HG02610 (cell line): ENCODE data around the gene PICK1.
"Not testable (repeated sequence)": the region's sequence is repeated elsewhere in the genome, so short reads cannot be mapped to it uniquely, and the experiment has no call there.

ENCODE experiments used
- ATAC-seq: cut with Tn5 transposase; IDR thresholded peaks from one replicate; pipeline ENCODE4 v1.9.1; 2021; ENCODE audit warnings: mild to moderate bottlenecking, moderate library complexity; ENCODE audit not compliant: unreplicated experiment

Gene PICK1

GRCh38 chr22:38110863-38111852, 54.0 kb downstream of the PICK1 start:
- no peak for ATAC-seq

GRCh38 chr22:38111925-38112355, 54.7 kb downstream of the PICK1 start:
- no peak for ATAC-seq

DNA sequence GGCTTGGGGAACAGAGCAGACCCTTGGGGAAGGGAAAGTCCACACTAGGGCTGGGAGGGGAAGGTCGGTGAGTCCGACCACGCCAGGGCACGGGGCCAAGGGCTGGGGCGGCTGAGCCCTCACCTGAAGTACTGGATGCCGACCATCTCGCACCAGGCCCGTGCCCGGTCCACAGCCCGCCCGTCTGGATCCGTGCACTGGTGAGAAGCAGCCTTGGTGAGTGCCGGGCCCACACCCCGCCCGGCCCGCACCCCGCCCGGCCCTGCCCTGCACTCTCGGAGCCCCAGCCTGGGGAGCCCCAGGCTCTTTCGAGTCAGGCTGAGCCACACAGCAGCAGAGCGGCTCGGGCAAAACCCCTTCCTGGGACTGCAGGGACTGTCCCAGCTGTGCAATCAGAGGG, 55.2 kb downstream of the PICK1 start:
- no peak for ATAC-seq

GRCh38 chr22:38114484-38115398, 57.5 kb downstream of the PICK1 start:
- no peak for ATAC-seq

DNA sequence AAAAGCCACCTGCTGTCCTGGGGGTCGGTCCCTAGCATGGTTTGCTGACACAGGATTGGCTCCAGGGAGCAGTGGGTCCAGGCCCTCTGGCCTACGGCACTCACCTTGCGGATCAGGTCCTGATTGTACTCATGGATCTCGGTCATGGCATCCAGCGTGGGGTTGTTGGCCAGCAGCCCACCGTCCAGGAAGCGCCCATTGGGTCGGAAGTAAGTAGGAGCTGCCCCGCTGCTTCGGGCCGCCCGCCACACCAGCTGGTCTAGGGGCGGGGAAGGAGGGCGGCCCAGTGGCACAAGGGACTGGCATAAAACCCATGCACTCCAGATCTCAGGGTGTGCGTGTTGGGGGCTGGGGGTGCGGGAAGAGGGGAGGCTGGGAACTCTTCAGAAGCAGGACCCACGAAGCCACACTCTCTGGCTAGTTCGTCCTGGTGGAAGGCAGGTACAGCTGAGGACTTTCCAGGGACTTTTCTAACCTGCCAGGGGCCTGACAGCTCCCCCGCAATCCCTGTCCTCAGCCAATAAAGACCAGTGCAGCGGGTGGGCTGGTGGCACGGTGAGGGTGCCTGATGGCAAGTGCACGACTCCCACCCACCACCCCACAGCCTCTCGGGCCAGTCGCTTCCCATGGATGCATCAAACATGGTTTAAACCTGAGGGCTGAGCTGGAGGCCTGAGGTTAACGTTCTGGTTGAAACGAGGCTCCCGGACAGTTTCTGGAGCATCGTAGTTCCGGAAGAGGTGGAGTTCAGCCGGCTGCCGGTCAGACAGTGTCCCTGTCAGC, 58.4 kb downstream of the PICK1 start:
- ATAC-seq: no peak

GRCh38 chr22:38117556-38117955, 60.4 kb downstream of the PICK1 start:
- not testable (repeated sequence) for ATAC-seq

GRCh38 chr22:38118182-38118581, 61.0 kb downstream of the PICK1 start:
- ATAC-seq: no peak

- not testable (repeated sequence) for ATAC-seq
Measured at GRCh38 chr22:38118747-38119146, 61.5 kb downstream of the PICK1 start.

- no peak for ATAC-seq
Measured at GRCh38 chr22:38120359-38121110, 63.3 kb downstream of the PICK1 start.

- ATAC-seq: no peak
Measured at GRCh38 chr22:38122616-38123015, 65.4 kb downstream of the PICK1 start.

- ATAC-seq: no peak
Measured at GRCh38 chr22:38124236-38124974, 67.2 kb downstream of the PICK1 start.

DNA sequence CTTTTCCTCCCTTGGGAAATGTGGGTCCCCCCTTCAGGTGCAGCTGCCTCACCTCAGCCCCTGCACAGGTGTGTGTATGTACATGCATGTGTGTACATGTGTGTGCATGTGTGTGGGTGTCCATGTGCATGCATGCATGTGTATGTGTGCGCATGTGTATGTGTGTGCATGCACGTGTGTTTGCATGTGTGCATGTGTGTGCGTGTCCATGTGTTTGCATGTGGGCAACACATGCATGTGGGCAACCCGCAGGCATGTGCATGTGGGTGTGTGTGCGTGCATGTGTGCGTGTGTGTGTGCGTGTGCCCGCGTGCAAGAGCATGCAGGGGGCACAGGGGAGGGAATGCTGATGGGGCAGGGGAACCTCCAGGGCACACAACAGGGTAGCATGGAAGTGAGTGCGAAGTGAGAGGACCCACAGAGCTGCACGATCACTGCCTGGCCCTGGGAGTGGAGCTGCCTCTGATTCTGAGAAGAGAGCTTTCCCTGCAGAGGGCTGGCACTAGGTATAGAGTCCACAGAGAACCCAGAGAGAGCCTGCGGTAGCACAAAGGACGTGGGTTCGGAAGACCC, 67.9 kb downstream of the PICK1 start:
- no peak for ATAC-seq
